GM19397 (cell line): Measurements from ENCODE around the gene REELD1.

Source experiments
- ATAC-seq: cut with Tn5 transposase; IDR thresholded peaks from one replicate; pipeline ENCODE4 v1.9.1; 2021; ENCODE audit warnings: mild to moderate bottlenecking, moderate library complexity; ENCODE audit not compliant: unreplicated experiment

REELD1 gene

DNA sequence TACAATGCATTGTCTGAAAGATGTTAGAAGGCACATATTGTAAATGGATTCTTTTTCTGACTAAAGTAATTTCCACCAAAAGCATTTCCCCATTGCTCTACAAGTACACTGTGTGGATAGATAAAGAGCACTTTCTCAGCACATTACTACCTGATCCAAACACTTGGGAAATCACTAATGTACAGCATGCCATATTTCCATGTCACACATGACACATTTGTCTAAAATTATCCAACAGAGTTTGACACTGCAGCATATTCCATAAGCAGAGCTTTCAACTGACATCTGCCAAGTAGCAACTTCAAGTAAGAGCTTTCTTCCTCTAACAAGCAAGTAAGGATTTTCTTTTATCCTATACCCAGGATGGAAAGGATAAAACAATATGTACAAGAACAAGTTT, 49.5 kb downstream of the REELD1 start:
- ATAC-seq = no peak

DNA sequence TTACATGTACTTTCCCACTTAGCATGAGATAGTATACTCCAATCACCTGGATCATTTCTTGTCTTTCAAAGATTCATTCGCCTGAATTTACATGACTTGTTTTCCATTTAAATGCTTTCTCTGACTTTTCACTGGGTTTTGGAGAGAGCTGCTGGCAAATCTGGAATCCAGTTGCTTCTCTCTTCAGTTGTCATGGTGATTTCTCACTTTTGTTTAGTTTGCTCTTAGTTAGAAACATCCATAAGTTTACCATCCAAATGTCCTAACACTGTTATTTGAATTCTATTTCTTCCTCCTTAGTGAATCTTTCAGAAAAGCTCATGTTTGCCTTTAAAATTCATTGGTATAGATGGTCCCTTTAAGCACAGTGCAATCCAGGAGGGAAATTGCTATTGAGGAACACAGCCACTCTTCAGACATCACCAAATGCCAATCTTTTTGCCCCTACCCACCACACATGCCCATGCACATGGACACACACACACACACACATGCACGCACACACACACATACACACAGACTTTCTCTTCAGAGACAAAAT, 51.7 kb downstream of the REELD1 start:
- no peak for ATAC-seq

DNA sequence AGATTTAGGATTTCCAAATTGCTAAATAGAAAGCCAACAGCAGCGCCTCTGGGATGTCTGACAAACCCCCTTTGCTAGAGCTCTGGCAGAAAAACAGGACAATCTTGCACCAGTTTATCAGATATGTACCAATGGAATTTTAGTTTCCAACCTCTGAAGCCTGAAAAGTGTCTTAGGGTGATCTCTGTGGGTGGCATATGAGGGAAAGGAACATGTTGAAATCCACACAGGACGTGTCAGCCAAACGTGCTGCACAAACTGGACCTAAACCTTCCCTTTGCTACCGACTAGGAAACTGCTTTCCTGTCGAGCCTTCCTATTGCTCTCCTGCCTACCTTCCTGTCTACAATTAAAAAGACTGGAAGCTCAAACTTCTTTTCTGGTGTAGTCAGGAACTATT, 53.5 kb downstream of the REELD1 start:
- ATAC-seq = no peak

DNA sequence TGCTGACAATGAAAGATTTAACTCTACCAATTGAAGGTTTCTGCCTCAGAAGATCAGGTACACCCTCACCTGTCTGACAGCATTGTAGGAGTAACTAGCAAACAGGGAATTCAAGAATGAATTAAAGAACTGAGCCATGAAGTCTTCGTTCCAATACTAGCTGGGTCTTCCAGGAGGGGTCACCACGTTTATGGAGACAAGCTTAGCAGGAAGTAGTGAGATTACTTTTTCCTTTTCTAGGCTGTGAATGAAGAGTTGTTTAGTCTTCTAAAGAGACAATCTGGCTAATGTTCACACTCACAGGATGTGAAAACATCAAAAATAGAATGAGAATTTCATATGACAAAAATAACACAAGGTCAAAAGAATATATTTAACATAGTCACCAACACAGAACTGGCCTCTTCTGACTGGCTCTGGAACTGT, 54.9 kb downstream of the REELD1 start:
- peak; percentile 55 for ATAC-seq

DNA sequence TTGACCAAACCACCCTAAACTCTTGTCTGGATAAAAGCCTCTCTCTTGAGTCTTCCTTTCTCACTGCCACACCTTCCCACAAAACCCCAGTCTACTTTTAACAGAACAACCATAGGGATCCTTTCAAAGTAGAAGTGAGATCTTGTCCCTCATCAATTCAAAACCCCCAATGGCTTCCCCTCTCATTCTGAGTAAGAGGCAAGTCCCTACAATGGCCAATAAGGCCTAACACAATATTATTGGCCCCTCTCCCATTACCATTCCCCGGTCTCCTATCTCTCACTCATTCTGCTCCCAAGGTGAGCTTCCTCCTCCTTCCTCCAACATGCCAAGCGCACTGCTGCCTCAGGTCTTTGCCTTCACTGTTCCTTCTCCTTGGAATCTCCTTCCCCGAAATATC, 57.1 kb downstream of the REELD1 start:
- no peak for ATAC-seq

DNA sequence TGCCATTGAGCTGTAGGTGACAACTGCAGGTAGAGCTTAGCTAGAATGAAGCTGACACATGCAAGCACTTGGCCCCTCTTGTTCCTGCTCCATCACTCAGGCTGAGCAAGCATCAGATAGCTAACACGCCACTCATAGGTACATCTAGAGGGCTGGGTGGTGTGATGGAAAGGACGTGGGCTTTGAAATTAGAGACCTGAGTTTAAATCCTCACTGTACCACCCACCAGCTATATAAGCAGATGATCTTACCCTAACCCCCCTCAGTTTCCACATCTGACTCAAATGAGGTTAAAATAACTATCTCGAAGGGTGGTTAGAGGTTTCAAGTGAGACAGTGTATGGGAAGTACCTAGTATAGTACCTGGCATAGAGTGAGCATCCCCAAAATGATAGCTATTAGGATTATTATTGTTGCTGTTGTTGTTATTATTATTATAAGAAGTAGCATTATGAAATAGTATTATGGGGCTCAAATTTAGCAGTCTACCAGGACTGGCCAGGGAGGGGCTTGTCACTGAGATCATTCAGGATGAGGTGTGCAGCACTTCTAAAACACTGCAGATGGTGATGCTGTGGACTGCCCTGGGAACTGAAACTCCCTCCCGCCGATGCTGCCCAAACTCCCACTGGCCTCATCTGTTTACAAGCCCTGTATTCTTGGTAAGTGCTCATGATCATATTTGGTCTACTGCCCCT, 59.0 kb downstream of the REELD1 start:
- ATAC-seq = peak; percentile 59

DNA sequence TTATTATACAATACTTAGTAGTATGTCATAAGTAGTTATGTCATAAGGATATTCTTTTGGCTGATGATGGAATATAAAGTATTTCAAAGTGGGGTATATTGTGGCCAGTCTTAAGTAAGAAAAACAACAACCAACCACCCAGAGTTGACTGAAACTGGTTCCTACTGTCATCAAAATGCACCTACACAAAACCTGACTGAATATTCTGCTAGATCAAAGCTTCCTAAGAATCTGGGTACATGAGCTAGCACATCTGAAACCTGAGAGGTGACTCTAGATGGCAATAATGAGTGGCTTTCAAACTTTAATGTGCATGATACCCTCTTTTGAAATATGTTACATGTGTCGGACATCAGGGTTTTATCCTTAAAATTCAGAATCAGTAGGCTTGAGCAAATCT, 60.4 kb downstream of the REELD1 start:
- ATAC-seq = no peak

DNA sequence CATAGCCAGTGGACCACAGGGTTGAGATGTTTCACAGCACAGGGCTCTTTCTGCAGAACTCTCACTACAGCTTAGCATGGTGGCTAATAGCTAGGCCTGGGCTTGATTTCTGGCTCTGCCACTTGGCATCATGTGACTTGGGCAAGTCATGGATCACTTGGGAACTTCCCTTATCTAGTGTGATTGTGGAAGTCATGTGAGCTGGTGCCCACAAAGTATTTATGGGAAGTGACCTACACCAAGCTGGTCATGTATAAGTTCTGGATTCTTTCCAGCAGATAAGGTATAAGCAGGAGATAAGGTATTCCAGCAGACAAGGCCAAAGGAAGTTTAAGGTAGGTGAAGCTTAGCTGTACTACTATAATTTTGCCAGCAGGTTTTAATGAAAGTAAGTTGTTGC, 61.0 kb downstream of the REELD1 start:
- no peak for ATAC-seq

DNA sequence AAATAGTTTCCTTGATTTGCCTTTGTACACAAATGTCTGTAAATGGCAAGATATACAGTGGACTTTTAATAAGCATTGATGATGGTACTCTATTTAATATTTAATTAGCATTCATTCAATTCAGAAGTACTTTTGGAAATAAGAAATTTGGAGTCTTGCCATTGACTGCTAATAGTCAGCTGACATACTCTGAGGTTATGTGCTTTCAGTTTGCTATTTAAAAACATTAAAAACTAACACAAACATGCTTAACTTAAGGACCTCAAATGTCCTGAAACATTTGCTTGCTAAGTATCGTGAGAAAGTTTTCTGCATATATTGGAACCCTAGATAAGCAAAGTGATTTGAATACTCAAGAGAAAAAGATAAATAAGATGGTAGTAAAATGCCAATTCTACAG, 64.6 kb downstream of the REELD1 start:
- ATAC-seq = no peak
